GM18517 (cell line): ENCODE results near the gene NUDC.
"Not testable (repeated sequence)": the region's sequence is repeated elsewhere in the genome, so short reads cannot be mapped to it uniquely, and the experiment has no call there.

Experiments
- ATAC-seq: cut with Tn5 transposase; IDR thresholded peaks from one replicate; pipeline ENCODE4 v1.9.1; 2021; ENCODE audit warnings: mild to moderate bottlenecking, moderate library complexity; ENCODE audit not compliant: unreplicated experiment

NUDC gene

GRCh38 chr1:26981146-26981846 lies 59.8 kb downstream of the NUDC start:
- no peak for ATAC-seq

DNA sequence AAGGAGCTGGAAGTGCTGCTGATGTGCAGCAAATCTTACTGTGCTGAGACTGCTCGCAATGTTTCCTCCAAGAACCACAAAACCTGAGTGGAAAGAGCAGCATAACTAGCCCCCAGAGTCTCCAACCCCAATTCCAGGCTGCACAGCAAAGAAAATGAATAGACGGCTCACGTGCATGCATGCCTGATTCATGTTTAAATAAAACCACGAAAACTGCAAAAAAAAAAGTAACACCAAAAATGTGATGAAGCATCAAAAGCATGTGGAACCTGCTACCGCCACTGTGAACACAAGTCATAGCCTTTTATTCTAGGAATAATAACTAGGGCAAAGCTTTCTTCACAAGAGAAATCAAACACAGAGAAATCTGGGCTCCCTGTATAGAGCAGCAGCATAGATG lies 62.3 kb downstream of the NUDC start:
- no peak for ATAC-seq

DNA sequence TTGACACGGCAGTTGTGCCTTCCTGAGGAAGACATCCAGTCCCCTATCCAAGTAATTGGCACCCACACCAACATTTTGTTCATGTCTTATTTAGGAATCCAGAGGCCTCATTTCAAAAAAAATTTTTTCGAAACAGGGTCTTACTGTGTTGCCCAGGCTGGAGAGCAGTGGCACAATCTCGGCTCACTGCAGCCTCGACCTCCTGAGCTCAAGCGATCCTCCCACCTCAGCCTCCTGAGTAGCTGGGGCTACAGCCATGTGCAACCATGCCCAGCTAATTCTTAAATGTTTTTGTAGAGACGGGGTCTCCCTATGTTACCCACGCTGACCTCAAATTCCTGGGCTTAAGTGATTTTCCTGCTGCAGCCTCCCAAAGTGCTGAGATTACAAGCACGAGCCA lies 62.7 kb downstream of the NUDC start:
- ATAC-seq, result no peak

DNA sequence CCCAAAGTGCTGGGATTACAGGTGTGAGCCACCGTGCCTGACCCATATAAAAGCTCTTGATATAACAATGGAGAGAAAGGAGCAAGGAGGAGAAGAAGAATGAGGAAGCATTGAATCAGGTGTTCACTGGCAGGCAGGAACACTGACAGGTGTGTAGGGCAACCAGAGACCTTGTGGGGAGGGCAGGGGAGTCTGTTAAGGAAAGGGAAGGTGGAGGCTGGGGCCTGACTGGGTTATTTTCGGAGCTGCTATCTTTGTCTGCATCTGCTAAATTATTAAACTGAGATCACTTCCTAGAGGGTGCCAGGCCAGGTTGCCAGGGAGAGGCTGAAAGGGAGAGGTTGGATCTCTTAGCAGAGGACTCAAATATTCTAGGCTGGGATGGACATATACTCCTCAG lies 65.1 kb downstream of the NUDC start:
- ATAC-seq, result no peak

DNA sequence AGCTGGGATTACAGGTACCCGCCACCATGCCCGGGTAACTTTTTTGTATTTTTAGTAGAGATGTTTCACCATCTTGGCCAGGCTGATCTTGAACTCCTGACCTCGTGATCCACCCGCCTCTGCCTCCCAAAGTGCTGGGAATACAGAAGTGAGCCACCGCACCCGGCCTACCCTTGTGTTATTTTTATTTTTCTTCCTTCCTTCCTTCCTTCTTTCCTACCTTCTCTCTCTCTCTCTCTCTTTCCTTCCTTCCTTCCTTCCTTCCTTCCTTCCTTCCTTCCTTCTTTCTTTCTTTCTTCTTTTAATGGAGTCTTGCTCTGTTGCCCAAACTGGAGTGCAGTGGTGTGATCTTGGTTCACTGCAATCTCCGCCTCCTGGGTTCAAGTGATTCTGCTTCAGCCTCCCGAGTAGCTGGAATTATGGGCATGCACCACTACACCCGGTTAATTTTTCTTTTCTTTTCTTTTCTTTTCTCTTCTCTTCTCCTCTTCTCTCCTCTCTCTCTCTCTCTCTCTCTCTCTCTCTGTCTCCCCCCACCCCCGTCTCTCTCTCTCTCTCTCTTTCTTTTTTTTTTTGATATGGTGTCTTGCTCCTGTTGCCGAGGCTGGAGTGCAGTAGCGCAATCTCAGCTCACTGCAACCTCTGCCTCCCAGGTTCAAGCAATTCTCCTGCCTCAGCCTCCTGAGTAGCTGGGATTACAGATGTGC lies 68.0 kb downstream of the NUDC start:
- not testable (repeated sequence) for ATAC-seq

DNA sequence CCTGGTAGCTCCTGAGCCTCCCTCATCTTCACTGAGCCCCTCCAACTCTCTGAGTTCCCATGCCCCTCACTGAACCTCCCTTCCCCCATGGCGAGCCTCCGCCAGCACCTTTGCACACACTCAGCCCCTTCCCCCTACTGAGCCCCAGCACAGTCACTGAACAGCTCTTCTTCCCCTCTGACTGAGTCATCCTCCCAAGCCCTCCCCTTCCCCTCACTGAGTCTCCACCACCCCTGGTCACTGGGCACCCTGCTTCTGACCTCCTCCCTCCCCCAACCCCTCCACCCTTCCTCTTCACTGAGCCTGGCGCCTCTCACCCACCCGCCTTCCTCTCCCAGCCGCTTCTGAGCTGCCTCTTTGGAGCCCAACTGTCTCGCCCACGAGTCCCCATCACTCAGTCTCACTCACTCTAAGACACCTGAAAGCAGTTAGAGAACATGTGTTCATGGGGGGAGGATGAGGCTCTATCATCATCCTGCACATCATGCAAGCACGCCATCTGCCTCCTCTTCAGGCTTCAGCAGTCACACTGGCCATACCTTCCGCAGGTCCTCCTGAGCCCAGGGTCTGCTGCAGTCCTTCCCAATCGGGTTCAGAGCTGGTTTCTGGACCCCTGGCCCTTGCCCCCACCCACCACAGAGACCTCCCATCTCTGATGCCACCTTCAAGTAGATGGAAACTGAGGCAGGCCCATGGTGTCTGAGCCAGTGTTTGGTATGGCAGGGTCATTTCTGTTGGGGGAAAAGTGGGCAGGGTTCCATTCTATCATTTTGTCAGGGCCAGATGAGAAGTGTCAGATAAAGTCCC lies 70.0 kb downstream of the NUDC start:
- ATAC-seq, result no peak

GRCh38 chr1:26993237-26994019 lies 71.9 kb downstream of the NUDC start, which contains the start of gene TRNP1:
TSS of gene TRNP1 (plus strand) at chr1:26993692. CDS start at chr1:26993787, 95 bp downstream.
- no peak for ATAC-seq

DNA sequence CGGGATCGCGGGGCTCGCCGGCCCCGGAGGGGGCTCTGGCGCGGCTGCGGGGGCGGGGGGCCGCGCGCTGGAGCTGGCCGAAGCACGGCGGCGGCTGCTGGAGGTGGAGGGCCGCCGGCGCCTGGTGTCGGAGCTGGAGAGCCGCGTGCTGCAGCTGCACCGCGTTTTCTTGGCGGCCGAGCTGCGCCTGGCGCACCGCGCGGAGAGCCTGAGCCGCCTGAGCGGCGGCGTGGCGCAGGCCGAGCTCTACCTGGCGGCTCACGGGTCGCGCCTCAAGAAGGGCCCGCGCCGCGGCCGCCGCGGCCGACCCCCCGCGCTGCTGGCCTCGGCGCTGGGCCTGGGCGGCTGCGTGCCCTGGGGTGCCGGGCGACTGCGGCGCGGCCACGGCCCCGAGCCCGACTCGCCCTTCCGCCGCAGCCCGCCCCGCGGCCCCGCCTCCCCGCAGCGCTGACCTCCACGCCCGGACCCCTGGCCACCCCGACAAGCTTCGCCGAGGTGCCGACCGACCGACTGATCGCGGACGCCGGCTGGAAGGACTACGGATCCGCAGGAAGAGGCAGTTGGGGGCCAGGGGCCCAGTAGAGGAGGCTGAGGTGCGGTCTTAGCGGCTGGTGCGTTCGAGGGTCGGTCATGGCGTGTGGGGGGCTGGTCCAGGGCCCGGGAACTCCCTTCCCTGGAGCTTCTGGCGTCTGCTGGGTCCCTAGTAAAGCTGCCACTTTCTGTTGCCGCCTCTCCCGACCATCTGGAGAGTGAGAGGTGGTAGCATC lies 72.7 kb downstream of the NUDC start:
- ATAC-seq, result no peak

- ATAC-seq, result no peak
Observed at GRCh38 chr1:26994787-26995517, 73.4 kb downstream of the NUDC start.

GRCh38 chr1:26996024-26996423 lies 74.5 kb downstream of the NUDC start:
- no peak for ATAC-seq
